Measurements from ENCODE around the gene DAPL1. TPM values are rescaled to one million over a fixed set of nuclear protein-coding genes. Genes with fewer than 3 reads are reported as not detected.
A peak's percentile ranks its signal among the peaks of the same experiment; 100 is the strongest.

The DAPL1 gene, protein sequence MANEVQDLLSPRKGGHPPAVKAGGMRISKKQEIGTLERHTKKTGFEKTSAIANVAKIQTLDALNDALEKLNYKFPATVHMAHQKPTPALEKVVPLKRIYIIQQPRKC
- not detected for total RNA-seq
- long read RNA-seq = 0 reads

DNA sequence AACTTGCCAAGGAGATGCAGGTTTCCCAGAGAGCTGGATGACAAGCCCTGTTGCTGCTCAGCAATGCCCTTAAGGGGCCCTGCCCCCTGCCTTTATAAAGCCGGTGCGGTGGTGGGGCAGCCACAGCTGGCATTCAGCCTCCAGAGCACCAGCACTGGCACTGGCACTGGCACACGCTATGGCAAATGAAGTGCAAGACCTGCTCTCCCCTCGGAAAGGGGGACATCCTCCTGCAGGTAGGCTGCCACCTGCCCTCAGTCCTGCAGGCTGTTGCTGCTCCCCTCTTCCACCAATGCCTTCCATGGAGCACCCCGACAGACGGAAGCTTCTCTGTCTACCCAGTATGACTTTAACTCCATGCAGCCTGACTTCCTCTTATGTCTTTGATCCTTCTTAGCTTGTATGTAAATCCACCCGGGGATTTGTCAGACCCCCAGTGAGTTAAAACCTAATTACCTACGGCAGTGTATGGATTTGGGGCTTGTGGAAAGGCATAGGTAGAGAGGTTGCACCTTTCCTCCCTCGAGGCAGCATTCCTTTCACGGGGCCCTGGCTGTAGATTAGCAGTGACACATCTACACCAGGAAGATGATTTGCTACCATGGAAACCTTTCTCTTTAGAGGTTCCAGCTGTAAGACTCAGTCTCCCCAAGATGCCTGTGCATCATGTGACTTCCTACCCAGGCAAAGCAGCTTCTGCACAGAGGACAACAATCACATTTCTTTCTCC is at the start of gene DAPL1:
TSS of gene DAPL1 (plus strand) at position 123 of the 730 bp plus-strand sequence. CDS start at position 179, 56 bp downstream.
- TF ChIP-seq POLR2A (IDR thresholded peaks at IDR 0.05) = no peak
- TF ChIP-seq, protein P1, sequence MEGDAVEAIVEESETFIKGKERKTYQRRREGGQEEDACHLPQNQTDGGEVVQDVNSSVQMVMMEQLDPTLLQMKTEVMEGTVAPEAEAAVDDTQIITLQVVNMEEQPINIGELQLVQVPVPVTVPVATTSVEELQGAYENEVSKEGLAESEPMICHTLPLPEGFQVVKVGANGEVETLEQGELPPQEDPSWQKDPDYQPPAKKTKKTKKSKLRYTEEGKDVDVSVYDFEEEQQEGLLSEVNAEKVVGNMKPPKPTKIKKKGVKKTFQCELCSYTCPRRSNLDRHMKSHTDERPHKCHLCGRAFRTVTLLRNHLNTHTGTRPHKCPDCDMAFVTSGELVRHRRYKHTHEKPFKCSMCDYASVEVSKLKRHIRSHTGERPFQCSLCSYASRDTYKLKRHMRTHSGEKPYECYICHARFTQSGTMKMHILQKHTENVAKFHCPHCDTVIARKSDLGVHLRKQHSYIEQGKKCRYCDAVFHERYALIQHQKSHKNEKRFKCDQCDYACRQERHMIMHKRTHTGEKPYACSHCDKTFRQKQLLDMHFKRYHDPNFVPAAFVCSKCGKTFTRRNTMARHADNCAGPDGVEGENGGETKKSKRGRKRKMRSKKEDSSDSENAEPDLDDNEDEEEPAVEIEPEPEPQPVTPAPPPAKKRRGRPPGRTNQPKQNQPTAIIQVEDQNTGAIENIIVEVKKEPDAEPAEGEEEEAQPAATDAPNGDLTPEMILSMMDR (IDR thresholded peaks at IDR 0.05) = no peak
- DNase-seq = no peak
- Histone ChIP-seq H3K4me3 (no peak within 1 kb of the TSS), H3K9me3 (no peaks in the 10 kb centered on the region), H3K27ac (no peak within 1 kb of the TSS), H3K36me3 (no peaks in the 10 kb centered on the region), H3K4me1 (peaks cover 0 to 8% (median 3%) of the 10 kb centered on the region in 4 donors), H3K27me3 (no peaks in the 10 kb centered on the region)
- intact Hi-C loops (cut with DNase I) = no loop called here
- WGBS (ENCODE audit: insufficient coverage, low coverage, low lambda C conversion rate, missing lambda C conversion rate) = 7% methylated on average over 4 of the region's 10 CpGs
- ATAC-seq = peak in 1 of 4 donors; percentile 29

DNA sequence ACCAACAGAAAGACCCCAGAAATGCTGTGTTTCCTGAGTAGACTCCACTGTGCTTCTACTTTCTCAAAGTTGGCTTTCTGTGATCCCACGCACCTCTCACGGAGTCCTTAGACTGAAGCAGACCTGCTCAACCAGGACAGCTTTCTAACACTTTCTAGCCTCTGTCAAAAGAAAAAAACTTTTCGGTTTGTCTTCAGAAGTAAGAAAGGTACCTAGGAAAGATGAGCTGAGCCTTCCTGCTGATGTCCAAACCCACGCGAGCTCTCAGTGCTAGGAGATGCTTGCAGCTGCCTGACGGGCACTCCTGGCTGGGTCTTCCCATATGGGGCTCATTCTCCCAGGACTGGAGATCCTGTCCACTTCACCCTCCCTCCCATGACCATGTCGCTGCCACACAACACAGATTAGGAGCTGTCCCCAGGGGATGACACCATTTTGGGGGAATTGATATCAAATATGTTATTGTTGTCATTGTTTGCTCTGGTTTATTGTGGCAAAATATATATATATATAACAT is 49.2 kb upstream of the DAPL1 start:
- no peak overlapping the region for H3K27ac ChIP-seq
- H3K27me3 ChIP-seq = no peaks in the 10 kb centered on the region
- TF ChIP-seq, protein P1 (IDR thresholded peaks at IDR 0.05) = no peak
- no peak for TF ChIP-seq POLR2A (IDR thresholded peaks at IDR 0.05)
- intact Hi-C loops (cut with DNase I) = loop anchor here (5.0 to 10.0 kb wide), 2 partner anchors 561 to 719 kb away; no protein-coding TSS in a partner anchor
- H3K36me3 ChIP-seq = no peaks in the 10 kb centered on the region
- no peak for DNase-seq
- no peak for ATAC-seq
- WGBS (ENCODE audit: insufficient coverage, low coverage, low lambda C conversion rate, missing lambda C conversion rate) = 34% methylated on average over 7 of the region's 7 CpGs
- no peak overlapping the region for H3K4me3 ChIP-seq
- no peaks in the 10 kb centered on the region for H3K4me1 ChIP-seq
- H3K9me3 ChIP-seq = no peaks in the 10 kb centered on the region

DNA sequence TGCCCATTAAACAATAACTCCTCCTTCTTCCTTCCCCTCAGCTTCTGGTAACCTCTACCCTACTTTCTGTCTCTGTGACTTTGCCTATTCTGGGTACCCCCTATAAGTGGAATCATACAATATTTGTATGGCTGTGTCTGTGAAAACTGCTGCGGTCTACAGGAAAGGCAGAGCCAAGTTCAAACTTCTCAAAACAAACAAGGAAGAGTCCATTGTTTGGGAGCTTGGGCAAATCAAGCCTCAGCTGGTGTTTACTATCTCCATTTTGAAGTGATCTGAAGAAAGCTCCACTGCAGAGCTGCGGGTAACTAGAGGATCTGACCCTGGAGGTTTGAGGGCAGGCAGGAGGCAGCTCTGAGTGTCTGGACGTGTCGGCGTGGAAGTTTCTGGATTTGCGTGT is 48.6 kb upstream of the DAPL1 start:
- no peak for DNase-seq
- Histone ChIP-seq H3K27ac (no peak overlapping the region), H3K9me3 (no peaks in the 10 kb centered on the region), H3K4me1 (no peaks in the 10 kb centered on the region), H3K36me3 (no peaks in the 10 kb centered on the region), H3K4me3 (no peak overlapping the region), H3K27me3 (no peaks in the 10 kb centered on the region)
- 43% methylated on average over 6 of the region's 6 CpGs for WGBS (ENCODE audit: insufficient coverage, low coverage, low lambda C conversion rate, missing lambda C conversion rate)
- TF ChIP-seq, protein P1 (IDR thresholded peaks at IDR 0.05) = no peak
- TF ChIP-seq POLR2A (IDR thresholded peaks at IDR 0.05) = no peak
- peak in 2 of 4 donors; percentile 9 to 19 for ATAC-seq
- intact Hi-C loops (cut with DNase I) = loop anchor here (5.0 to 10.0 kb wide), 2 partner anchors 562 to 719 kb away; no protein-coding TSS in a partner anchor

DNA sequence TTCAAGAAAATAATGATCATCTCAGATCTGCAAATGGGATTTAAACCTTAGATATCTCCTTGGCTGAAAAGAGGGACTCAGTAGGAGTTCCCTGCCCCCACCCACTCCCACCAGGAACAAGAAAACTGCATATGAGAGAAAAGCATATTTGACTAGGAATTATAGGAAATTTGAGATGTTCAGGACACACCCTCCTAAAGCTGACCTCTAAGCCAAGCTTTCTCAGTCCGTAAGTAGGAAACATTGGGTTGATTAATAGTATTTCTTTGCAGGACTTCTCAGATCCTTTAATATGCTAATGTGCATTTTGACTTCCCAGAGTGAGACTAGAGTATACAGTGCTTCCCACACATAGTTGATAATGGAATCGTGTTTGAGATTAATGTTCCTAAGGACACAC is 47.8 kb upstream of the DAPL1 start:
- ATAC-seq = no peak
- no peak for DNase-seq
- no peak overlapping the region for H3K27ac ChIP-seq
- WGBS (ENCODE audit: insufficient coverage, low coverage, low lambda C conversion rate, missing lambda C conversion rate) = 46% methylated on average over 2 of the region's 2 CpGs
- intact Hi-C loops (cut with DNase I) = loop anchor here (5.0 to 10.0 kb wide), 2 partner anchors 562 to 720 kb away; no protein-coding TSS in a partner anchor
- H3K27me3 ChIP-seq = no peaks in the 10 kb centered on the region
- no peaks in the 10 kb centered on the region for H3K9me3 ChIP-seq
- no peaks in the 10 kb centered on the region for H3K36me3 ChIP-seq
- H3K4me3 ChIP-seq = no peak overlapping the region
- H3K4me1 ChIP-seq = no peaks in the 10 kb centered on the region
- no peak for TF ChIP-seq POLR2A (IDR thresholded peaks at IDR 0.05)
- TF ChIP-seq, protein P1 (IDR thresholded peaks at IDR 0.05) = no peak

Measured in right lobe of liver (tissue), 6 donors.